ENCODE data around the gene STX10.

- TF ChIP-seq CTCF (IDR thresholded peaks at IDR 0.05) (no peak), RAD21 (IDR thresholded peaks at IDR 0.05; ENCODE audit: low read length) (no peak), TAF1 (IDR thresholded peaks at IDR 0.05; ENCODE audit: borderline replicate concordance, low read depth, low read length) (no peak), USF2 (IDR thresholded peaks at IDR 0.05; ENCODE audit: borderline replicate concordance, low read depth, low read length) (no peak), SIN3A (IDR thresholded peaks at IDR 0.05; ENCODE audit: borderline replicate concordance, low read depth, low read length) (no peak), GABPA (IDR thresholded peaks at IDR 0.05; ENCODE audit: low read depth) (no peak), GATA2 (CRISPR knock-in tag; IDR thresholded peaks at IDR 0.05) (no peak), FOXM1 (IDR thresholded peaks at IDR 0.05; ENCODE audit: low read depth) (no peak), JUND (IDR thresholded peaks at IDR 0.05) (no peak), RCOR1 (IDR thresholded peaks at IDR 0.05; ENCODE audit: low read length) (no peak), EP300 (IDR thresholded peaks at IDR 0.05; ENCODE audit: borderline replicate concordance in 1 of 2, low read depth in 1 of 2, low read length in 1 of 2) (no peak)
These were observed 54.8 kb downstream of the STX10 start for GRCh38 chr19:13095393-13095784.
